Esophagus muscularis mucosa (tissue), 4 donors: Measurements from ENCODE around the gene CKAP2. TPM values are rescaled to one million over a fixed set of nuclear protein-coding genes. Genes with fewer than 3 reads are reported as not detected.
"Not testable (repeated sequence)": the region's sequence is repeated elsewhere in the genome, so short reads cannot be mapped to it uniquely, and the experiment has no call there.

Source experiments
- DNase-seq: peaks from one replicate; pipeline ENCODE4 v3.0.0-alpha.2; 2017; ENCODE audit errors: extremely low spot score
- H3K27ac ChIP-seq, 4 donors: fragments of 200-600 bp; sonication (generic); replicated peaks in 1 of 4; 1 replicate in 3 of 4; 2 replicates in 1 of 4; pipeline ENCODE4 v1.5.1; 2016 to 2019; ENCODE audit warnings: mild to moderate bottlenecking in 1 of 4
- H3K27me3 ChIP-seq, 4 donors: fragments of 200-600 bp; sonication (generic); one replicate each; pipeline versions ENCODE4 v1.5.1 to v1.6.0; 2016 to 2019
- H3K36me3 ChIP-seq, 4 donors: fragments of 200-600 bp; sonication (generic); one replicate each; pipeline ENCODE4 v1.5.1; 2016 to 2019
- H3K4me1 ChIP-seq, 4 donors: fragments of 200-600 bp; sonication (generic); one replicate each; pipeline ENCODE4 v1.5.1; 2016 to 2019
- H3K4me3 ChIP-seq, 4 donors: fragments of 200-600 bp; sonication (generic); 1 replicate in 2 of 4; 2 replicates in 2 of 4; pipeline ENCODE4 v1.5.1; 2016 to 2019; ENCODE audit warnings: mild to moderate bottlenecking in 4 of 4, moderate library complexity in 1 of 4
- H3K9me3 ChIP-seq, 4 donors: fragments of 200-600 bp; sonication (generic); 1 replicate in 3 of 4; 2 replicates in 1 of 4; pipeline ENCODE4 v1.5.1; 2016 to 2019
- WGBS: methylation state at CpG from one replicate; pipeline ENCODE4 v1.1.5; 2018; 5-methylcytosine and 5-hydroxymethylcytosine counted together
- intact Hi-C: fragments of 100-400 bp; cut with DNase I; formaldehyde crosslinking; loops from one replicate; pipeline ENCODE4 v1.15.1; 2023
- total RNA-seq, 4 donors: library from RNA; depleted of rRNA; stranded (reverse); fragments of >200 nt; gene quantifications; one replicate each; pipeline versions ENCODE4 v1.1.0 to v1.2.1, GENCODE V29; 2016

Gene CKAP2
- total RNA-seq, 4 donors from 2014 or later: 2.1 to 5.5 (median 4.4) TPM

DNA sequence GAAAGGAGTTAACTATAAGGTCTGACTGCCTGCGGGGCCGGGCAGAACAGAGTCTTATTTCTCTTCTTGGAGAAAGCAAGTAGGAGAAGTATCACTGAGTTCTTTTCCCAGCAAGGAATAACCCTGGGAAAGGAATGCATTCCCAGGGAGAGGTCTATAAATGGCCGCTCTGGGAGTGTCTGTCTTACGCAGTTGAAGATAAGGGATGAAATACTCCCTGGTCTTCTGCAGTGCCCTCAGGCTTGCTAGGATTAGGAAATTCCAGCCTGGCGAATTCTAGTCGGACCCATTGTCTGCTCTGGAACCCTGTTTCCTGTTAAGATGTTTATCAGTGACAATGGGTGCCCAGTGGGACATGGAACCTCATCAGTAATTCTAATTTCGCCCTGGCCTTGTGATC, 47.0 kb downstream of the CKAP2 start:
- H3K27ac ChIP-seq, H3K36me3 ChIP-seq, H3K9me3 ChIP-seq, H3K27me3 ChIP-seq, DNase-seq, intact Hi-C loops, H3K4me3 ChIP-seq, H3K4me1 ChIP-seq: not testable (repeated sequence)
- WGBS: 81% methylated on average over 7 of the region's 7 CpGs

DNA sequence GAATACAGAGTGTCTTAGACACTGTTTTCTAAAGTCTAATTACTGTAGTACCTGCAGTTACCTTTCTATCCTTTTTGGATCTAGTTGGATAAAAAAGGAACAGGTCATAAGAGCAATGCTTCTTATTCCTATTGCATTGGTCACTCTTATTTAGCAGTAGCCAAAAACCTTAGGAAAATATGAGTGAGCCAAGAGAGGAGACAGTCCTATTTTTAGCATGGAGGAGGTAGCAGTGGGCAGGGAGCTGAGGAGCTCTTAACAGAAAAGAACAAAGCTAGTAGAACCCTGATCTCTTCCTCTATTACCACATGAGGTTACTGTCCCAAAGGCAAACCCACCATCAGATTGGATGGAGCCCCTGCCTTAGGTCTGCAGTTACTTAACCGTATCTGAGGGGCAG, 50.6 kb downstream of the CKAP2 start:
- H3K27me3 ChIP-seq, H3K9me3 ChIP-seq, DNase-seq, H3K4me3 ChIP-seq, H3K27ac ChIP-seq, intact Hi-C loops, H3K36me3 ChIP-seq, H3K4me1 ChIP-seq: not testable (repeated sequence)
- no CpG with 5 or more reads among the region's 1 CpG for WGBS

DNA sequence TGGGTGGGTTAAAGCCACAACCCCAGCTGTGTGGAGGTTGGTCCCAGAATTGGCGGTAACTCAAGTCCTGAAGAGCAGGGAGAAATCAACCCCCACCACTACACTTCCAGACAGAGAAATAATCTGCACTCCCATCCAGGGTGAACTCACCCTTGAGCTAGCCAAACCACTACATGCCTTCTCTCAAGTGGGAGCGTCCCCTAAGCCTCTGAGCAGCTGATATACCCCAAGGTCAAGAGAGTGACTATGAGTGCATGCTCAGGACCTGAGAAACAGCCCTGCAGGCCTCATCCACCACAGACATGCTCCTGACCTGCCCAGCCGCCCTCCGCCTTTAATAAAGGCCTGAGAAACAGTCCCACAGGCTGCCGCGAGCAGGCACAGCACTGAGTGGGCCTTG, 54.3 kb downstream of the CKAP2 start:
- H3K36me3 ChIP-seq, H3K27me3 ChIP-seq, H3K27ac ChIP-seq, H3K4me1 ChIP-seq, DNase-seq, H3K4me3 ChIP-seq, intact Hi-C loops, H3K9me3 ChIP-seq: not testable (repeated sequence)
- WGBS: no CpG with 5 or more reads among the region's 6 CpGs

DNA sequence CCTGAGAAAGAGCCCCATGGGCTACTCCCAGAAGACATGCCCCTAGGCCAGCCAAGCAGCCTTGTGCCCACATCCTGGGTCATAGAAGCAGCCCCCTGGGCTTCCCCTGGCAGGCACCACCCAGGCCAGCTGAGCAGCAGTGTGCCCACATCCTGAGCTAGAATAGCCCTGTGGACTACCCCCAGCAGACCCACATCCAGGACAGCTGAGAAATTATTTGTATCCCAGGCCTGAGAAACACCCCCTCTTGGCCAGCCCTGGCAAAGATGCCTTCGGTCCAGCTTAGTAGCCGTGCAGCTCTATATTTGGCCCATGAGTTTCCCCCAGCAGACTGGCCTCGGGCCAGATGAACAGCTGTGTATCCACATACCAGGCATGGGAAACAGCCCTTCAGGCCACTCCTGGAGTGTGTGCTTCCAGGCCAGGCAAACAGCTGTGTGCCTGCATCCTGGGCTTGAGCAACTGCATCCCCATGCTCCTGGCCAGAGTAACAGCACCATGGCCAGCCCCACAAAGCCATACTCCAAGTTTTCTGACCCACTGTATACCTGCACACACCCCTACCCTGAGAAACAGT, 55.0 kb downstream of the CKAP2 start:
- H3K4me1 ChIP-seq, H3K4me3 ChIP-seq, H3K27ac ChIP-seq, H3K36me3 ChIP-seq, H3K27me3 ChIP-seq, H3K9me3 ChIP-seq, DNase-seq, intact Hi-C loops: not testable (repeated sequence)
- no CpG with 5 or more reads among the region's 3 CpGs for WGBS

DNA sequence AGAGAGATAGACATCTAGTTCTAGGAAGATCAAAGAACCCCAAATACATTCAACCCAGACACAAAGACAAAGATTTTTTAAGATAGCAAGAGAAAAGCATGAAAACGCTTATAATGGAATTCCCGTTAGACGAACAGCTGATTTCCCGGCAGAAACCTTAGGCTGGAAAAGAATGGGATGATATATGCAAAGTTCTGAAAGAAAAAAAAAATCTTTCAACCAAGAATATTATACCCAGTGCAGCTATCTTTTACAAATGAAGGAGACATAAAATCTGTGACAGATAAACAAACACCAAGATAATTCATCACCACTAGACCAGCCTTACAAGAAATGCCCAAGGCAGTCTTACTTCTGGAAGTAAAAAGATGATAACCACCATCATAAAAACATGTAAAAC, 56.3 kb downstream of the CKAP2 start:
- whole genome bisulfite sequencing: 97% methylated on average over 4 of the region's 4 CpGs

DNA sequence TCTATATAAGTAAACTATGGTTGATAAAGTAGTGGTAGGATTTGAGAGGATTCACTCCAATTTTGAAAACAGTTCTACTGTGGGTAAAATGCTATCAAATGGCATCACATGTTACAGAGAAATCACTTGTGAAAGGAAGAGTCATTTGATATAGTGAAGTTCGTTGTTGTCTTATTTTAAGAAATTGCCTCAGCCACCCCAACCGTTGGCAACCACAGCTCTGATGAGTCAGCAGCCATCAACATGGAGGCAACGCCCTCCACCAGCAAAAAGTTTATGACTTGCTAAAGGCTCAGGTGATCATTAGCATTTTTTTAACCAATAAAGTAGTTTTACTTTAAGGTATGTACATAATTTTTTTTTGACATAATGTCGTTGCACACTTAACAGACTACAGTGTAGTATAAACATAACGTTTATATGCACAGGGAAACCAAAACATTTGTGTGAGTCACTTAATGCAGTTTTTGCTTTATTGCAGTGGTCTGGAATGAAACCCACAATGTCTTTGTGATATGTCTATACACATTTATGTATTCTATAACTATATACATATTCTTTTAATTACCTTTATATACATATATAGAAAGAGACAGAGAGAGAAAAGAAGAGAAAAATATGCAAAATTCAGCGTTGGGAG, 58.8 kb downstream of the CKAP2 start:
- H3K27me3 ChIP-seq, H3K27ac ChIP-seq, intact Hi-C loops, H3K36me3 ChIP-seq, H3K9me3 ChIP-seq, H3K4me3 ChIP-seq, H3K4me1 ChIP-seq, DNase-seq: not testable (repeated sequence)
- 57% methylated on average over 5 of the region's 6 CpGs for WGBS

More for the DNA sequence above, 56.3 kb downstream of the CKAP2 start:
- intact Hi-C loops, H3K4me1 ChIP-seq, DNase-seq, H3K27me3 ChIP-seq, H3K36me3 ChIP-seq, H3K4me3 ChIP-seq, H3K9me3 ChIP-seq, H3K27ac ChIP-seq: not testable (repeated sequence)

DNA sequence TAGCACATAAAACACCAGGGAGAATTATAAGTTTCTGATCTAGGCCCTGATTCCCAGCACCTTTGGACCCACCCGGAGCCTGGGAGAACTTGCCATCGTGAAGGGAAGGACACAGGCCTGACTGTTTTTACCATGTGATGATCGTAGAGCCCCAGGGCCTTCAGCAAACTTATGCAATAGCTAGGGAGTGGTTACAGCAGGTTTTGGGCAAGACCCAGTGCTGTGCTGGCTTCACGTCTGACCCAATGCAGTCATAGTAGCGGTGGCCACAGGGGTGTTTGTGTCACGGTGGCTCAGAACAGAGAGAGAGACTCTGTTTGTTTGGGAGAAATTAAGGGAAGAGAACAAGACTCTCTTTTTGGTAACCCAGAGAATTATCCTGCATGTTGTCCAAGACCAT, 68.0 kb downstream of the CKAP2 start:
- no CpG with 5 or more reads among the region's 6 CpGs for WGBS
- H3K27ac ChIP-seq, H3K4me3 ChIP-seq, DNase-seq, H3K27me3 ChIP-seq, intact Hi-C loops, H3K4me1 ChIP-seq, H3K36me3 ChIP-seq, H3K9me3 ChIP-seq: not testable (repeated sequence)

Other genes with a start within 250 kb of the CKAP2 start
- 1 to 10 TPM; 5.4 to 7.5 (median 6.8) TPM for gene THSD1, start 49.3 kb upstream of the CKAP2 start, total RNA-seq
- 10 to 100 TPM; 29.5 to 34.0 (median 33.1) TPM for gene VPS36, start 4.8 kb upstream of the CKAP2 start, total RNA-seq
- gene HNRNPA1L2, start 187.0 kb downstream of the CKAP2 start, total RNA-seq: 1 to 10 TPM; 2.0 to 5.0 (median 3.8) TPM
- 10 to 100 TPM; 28.3 to 41.7 (median 33.3) TPM for gene SUGT1, start 197.4 kb downstream of the CKAP2 start, total RNA-seq